NCI-H2196 treated with DMSO at 0.1 percent for 48 hours (cell line): ENCODE results near the gene ZGPAT.
A peak's percentile ranks its signal among the peaks of the same experiment; 100 is the strongest.

Source experiments
- DNase-seq: peaks from one replicate; lab custom pipeline; 2025; ENCODE audit not compliant: unreplicated experiment; lab: John Stamatoyannopoulos, UW

The ZGPAT gene

DNA sequence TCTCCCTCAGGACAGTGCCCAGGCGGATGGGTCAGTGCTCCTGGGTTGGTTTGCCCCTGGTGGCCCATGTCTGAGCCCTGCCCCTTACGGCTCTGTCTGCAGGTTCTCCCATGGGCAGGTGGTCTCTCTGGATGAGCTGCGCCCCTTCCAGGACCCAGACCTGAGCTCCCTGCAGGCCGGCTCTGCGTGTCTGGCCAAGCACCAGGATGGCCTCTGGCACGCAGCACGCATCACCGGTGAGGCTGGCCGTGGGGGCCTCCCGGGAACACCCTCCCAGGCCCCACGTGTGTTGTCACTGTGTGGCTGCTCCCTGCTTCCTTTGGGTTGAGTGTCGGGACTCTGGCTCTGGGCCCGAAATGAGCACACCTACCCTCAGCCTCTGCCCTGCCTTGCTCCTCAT lies 25.3 kb downstream of the ZGPAT start:
- DNase-seq: no peak

DNA sequence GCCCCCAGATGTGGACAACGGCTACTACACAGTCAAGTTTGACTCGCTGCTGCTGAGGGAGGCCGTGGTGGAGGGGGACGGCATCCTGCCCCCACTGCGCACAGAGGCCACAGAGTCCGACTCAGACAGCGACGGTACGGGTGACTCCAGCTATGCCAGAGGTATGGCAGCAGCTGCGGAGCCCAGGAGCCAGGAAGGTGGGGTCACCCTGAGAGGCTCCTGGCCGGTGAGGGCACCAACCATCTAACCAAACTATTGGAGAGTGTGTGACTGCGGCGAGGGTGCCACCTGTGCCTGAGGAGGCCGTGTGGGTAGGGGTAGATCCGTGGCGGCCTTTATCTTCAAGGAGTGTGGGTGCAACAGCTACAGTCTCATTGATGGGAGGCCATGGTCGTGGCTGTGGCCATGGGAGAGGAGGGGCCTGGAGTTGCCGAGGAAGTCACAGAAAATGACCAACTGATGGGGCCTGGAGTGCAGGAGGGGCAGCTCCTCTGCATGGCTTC lies 25.8 kb downstream of the ZGPAT start:
- no peak for DNase-seq

DNA sequence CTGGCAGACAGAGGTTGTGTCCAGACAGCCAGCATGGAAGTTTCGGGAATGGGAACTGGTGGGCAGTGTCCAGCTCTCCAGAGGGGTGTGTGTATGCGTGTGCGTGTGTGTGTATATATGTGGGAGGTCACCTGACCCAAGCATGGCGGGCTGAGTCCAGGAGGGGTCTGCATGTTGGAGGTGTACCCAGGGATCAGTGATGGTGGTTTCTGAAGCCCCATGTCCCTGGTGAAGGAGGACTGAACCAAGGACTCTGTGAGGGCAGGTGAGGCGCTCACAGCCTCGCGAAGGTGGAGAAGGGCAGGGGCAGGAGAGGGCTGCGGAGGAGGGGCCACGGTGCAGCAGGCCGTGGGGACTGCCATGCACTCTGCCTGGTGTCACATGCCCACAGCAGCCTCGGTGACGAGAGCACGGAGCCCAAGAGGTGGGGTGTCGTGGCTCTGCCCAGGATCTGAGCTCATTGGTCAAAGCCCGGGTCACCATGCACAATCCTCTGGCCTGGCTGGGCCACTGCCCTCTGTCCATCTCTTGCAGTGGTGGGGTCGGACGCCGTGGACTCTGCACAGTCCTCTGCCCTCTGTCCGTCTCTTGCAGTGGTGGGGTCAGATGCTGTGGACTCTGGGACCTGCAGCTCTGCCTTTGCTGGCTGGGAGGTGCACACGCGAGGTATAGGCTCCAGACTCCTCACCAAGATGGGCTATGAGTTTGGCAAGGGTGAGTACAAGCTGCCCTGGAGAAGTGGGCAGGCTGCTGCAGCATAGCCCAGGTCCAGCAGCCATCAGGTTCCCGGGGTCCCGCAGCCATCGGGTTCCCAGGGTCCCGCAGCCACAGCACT lies 26.5 kb downstream of the ZGPAT start:
- no peak for DNase-seq

DNA sequence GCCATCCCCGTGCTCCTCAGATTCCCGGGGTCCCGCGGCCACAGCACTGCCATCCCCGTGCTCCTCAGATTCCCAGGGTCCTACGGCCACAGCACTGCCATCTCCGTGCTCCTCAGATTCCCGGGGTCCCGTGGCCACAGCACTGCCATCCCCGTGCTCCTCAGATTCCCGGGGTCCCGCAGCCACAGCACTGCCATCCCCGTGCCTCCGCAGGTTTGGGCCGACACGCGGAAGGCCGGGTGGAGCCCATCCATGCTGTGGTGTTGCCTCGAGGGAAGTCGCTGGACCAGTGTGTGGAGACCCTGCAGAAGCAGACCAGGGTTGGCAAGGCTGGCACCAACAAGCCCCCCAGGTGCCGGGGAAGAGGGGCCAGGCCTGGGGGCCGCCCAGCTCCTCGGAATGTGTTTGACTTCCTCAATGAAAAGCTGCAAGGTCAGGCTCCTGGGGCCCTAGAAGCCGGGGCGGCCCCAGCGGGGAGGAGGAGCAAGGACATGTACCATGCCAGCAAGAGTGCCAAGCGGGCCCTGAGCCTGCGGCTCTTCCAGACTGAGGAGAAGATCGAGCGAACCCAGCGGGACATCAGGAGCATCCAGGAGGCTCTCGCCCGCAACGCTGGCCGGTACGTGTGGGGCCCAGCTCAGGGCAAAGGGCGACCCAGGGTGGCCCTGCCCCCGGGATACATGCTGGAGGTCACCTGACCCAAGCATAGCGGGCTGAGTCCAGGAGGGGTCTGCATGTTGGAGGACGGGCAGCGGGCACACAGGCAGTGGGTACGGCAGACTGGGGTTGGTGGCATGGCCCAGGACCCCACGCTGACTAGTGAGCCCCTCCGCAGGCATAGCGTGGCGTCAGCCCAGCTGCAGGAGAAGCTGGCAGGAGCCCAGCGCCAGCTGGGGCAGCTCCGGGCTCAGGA lies 27.4 kb downstream of the ZGPAT start:
- no peak for DNase-seq

DNA sequence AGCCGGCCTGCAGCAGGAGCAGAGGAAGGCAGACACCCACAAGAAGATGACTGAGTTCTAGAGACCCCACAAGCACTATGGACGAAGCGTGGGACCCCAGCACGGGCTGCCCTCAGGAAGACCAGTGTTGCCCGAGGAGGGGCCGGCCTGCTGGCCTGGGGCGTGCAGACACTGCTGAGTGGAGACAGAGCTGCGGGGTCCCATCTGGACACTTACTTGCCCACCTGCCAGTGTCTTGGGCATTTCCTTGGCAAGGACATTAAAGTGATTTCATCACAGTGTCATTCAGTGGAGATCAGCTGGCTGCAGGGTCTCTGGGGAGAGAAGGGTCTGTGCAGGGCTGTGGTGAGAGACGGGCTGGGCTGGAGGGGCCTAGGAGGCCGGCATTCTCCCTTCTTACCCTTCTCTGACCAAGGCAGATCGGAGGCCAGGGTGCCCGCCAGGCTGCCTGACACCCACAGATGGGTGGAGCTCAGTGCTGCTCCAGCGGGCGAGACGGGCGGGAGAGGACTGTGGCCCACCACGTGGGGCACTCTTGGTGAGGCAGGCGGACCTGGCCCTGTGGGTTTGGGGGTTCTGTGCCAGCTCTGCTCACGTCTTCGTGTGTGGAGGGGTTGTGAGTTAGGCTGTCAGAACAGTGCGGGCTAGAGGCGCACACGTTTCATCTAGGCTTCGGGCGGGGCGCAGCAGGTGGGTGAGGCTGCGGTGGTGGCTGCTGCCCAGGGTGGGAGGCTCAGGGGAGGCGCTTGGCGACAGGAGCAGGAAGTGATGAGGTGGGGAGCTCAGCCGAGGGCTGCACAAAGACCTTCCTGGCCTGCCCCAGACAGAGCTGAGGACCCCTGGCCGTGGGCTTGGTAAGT lies 28.2 kb downstream of the ZGPAT start, which contains the start of gene LIME1:
Gene LIME1, plus strand, starts transcription at position 806 of the 860 bp plus-strand sequence. CDS start 886 bp downstream, outside the sequence.
- no peak for DNase-seq

DNA sequence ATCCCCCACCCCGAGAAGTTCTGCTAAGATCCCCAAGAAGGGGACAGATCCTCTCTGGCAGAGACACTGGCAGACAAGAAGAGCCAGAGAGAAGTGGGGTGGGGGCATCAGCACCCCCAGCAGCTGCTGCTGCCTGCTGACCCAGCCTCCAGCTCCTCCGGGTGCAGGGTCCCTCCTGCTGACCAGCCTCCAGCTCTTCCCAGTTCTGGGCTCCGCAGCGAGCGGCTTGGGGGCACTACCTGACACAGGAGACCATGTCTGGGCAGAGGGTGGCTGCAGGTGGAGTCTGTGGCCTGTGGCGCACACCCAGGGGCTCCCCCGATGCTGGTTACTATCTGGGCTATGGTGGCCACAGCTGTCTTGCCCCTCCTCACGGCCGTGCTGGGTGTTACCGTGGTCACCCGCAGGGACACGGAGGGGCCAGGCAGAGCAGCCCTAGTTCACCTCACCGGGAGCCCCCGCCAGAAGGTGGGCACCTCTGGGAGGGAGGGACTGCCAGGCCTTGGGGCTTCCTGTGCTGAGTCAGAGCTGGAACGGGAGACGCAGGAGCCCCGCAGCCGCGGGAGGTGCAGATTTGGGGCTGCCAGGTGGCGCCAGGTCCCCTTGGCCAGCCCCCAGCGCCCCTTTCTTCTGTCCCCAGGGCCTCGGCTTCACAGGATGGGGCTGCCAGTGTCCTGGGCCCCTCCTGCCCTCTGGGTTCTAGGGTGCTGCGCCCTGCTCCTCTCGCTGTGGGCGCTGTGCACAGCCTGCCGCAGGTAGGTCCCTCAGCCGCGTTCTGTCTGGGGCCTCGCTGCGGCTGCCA lies 29.3 kb downstream of the ZGPAT start:
- DNase-seq: no peak

DNA sequence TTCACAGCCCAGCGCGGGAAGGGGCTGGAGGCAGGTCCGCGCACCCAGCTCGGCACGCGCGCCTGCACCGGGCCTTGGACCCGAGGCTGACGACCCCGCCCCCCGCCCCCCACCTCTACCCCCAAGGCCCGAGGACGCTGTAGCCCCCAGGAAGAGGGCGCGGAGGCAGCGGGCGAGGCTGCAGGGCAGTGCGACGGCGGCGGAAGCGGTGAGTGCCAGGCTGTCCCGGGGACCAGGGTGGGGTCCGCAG lies 29.8 kb downstream of the ZGPAT start:
- no peak for DNase-seq

DNA sequence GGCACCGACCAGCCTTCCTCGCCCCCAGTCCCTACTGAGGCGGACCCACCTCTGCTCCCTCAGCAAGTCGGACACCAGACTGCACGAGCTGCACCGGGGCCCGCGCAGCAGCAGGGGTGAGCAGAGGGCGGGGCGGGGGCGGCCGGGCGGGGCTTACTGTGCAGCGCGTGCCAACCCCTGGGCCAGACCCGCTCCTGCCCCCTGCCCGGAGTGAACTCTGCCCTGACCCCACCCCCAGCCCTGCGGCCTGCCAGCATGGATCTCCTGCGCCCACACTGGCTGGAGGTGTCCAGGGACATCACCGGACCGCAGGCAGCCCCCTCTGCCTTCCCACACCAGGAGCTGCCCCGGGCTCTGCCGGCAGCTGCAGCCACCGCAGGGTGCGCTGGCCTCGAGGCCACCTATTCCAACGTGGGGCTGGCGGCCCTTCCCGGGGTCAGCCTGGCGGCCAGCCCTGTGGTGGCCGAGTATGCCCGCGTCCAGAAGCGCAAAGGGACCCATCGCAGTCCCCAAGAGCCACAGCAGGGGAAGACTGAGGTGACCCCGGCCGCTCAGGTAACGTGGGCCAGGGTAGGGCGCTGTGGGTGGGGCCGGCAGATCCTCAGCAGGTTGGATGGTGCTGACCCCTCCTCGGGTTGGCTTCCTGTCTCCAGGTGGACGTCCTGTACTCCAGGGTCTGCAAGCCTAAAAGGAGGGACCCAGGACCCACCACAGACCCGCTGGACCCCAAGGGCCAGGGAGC lies 30.3 kb downstream of the ZGPAT start:
- DNase-seq: no peak

DNA sequence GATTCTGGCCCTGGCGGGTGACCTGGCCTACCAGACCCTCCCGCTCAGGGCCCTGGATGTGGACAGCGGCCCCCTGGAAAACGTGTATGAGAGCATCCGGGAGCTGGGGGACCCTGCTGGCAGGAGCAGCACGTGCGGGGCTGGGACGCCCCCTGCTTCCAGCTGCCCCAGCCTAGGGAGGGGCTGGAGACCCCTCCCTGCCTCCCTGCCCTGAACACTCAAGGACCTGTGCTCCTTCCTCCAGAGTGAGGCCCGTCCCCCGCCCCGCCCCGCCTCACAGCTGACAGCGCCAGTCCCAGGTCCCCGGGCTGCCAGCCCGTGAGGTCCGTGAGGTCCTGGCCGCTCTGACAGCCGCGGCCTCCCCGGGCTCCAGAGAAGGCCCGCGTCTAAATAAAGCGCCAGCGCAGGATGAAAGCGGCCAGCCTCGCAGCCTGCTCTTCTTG lies 30.9 kb downstream of the ZGPAT start:
- no peak for DNase-seq

DNA sequence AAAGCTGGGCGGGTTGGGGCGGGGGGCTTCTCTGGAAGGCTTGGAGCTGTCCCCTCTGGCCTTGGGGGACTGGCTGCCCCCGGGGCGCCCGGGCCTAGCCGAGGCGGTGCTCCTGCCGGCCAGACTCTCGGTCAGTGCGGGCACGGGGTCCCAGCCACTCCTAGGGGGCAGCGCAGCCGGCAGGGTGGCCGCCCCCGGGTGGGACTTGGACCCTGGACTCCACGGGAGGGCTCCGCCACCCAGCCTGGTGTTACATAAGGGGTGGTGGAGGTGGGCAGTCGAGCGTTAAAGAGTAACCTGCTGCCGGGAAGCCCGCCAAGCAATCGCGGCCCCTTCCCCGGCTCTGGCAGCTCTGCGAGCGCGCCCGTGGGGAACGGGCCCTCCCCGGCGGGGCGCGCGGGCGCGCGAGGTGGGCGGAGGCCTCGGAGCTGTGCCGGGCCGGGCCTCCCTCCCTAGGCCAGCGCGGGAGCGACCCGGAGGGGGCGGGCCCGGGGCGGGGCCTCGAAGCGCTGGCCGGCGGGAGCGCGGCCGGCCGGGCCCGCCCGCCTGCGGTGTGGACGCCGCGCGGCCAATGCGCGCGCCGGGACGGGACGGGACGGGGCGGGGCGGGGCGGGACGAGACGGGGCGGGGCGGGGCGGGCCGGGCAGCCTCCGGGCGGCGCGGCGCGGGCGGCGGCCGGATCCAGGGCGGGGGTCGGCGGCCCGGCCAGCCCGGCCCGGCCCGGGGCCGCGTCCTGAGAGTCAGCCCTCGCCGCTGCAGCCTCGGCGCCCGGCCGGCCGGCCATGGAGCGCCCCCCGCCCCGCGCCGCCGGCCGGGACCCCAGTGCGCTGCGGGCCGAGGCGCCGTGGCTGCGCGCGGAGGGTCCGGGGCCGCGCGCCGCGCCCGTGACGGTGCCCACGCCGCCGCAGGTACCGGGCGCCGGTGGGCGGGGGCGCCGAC lies 31.6 kb downstream of the ZGPAT start, which contains the start of gene SLC2A4RG:
Gene SLC2A4RG, plus strand, starts transcription at position 647 of the 940 bp plus-strand sequence. Its CDS starts 137 bp downstream, at position 784.
- peak; percentile 43 for DNase-seq

DNA sequence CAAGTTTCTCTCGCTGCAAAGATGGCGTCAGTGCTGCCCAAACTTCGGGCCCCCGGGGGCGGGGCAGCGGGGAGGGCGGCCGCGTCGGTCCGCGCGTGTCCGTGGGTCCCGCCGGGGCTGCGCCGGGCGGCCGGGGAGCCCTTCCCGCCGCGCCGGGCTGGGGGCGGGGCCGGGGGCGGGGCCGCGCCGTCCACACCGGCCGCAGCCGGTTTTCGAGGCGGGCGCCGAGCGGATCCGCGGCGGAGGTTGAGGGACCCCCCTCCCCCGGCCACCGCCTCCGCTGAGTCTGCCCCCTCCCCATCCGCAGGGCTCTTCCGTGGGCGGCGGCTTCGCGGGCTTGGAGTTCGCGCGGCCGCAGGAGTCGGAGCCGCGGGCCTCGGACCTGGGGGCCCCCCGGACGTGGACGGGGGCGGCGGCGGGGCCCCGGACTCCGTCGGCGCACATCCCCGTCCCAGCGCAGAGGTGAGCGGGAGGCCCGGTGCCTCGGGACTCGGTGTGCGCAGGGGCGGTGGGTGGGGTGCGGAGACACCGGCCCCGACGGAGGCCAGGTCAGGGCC lies 32.3 kb downstream of the ZGPAT start:
- peak; percentile 11 for DNase-seq

DNA sequence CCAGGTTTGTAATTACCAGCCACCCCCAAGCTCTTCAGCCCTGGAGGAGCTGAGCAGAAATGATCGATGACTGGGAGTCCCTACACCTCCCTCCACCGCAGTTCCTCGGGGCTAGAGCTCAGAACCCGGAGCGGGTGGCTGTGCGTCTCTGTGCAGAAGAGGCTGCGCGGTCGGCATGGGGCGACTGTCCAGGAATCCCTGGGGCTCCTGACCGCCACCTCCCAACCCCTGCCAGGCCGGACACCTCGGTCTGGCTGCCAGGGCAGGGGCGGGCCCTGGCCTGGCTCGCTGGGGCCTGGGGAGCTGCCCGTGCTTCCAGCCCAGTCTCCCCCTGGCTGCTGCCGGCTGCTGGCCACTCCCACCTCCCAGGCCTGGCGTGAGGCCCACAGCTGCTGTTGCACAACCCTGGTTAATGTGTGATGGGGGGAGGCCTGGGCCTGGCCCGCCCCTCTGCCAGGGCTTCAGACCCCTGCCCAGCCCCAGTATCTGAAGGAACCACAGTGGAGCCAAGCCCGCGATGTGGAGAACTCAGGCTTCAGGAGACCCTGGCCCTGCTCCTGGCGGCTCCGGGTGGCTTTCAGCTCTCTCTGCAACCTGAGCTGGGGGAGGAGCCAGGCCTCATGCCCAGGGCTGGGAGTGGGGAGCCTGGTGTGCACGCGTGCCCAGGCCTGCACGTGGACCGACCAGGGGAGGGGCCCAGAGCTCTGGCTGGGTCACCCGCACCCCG lies 33.0 kb downstream of the ZGPAT start:
- DNase-seq: peak; percentile 85

DNA sequence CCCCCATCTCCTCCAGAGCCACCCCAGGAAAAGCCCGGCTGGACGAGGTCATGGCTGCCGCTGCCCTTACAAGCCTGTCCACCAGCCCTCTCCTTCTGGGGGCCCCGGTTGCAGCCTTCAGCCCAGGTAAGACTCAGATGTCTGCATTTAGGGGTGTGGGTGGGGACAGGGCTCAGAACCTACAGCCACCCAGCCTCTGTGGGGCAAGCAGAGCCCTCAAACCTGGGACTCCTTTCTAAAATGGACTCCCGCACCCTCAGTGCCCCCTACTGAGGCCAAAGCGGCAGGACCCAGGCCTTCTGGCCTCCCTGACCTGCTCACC lies 33.5 kb downstream of the ZGPAT start:
- DNase-seq: no peak

DNA sequence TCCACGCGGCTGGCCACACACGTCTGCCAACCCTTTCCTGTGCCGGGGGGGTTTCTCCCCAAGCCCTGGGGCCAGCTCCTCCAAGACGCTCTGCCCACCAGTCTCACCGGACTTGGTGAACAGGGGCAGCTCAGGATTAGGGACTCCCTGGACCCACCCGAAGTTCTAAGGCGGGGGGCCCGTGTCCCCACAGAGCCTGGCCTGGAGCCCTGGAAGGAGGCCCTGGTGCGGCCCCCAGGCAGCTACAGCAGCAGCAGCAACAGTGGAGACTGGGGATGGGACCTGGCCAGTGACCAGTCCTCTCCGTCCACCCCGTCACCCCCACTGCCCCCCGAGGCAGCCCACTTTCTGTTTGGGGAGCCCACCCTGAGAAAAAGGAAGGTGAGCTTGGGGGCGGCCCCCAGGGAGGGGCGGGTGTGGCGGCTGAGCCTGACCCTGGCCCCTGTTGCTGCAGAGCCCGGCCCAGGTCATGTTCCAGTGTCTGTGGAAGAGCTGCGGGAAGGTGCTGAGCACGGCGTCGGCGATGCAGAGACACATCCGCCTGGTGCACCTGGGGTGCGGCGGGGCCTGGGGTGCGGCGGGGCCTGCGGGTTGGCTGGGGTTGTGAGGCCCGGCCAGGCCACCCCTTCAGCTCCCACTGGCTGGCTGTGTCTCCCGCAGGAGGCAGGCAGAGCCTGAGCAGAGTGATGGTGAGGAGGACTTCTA lies 34.0 kb downstream of the ZGPAT start:
- DNase-seq: no peak

DNA sequence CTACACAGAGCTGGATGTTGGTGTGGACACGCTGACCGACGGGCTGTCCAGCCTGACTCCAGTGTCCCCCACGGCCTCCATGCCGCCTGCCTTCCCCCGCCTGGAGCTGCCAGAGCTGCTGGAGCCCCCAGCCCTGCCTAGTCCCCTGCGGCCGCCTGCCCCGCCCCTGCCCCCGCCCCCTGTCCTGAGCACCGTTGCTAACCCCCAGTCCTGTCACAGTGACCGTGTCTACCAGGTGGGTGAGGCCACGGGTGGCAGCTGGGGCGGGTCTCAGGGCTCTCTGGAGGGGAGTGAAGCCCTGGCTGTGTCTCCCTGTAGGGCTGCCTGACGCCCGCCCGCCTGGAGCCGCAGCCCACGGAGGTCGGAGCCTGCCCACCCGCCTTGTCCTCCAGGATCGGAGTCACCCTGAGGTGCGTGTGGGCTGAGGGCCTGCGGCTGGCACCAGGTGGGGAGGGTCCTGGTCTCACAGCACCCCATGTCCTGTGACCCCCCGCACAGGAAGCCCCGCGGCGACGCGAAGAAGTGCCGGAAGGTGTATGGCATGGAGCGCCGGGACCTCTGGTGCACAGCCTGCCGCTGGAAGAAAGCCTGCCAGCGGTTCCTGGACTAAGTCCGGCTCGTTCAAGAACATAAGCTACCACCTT lies 34.7 kb downstream of the ZGPAT start:
- DNase-seq: no peak

DNA sequence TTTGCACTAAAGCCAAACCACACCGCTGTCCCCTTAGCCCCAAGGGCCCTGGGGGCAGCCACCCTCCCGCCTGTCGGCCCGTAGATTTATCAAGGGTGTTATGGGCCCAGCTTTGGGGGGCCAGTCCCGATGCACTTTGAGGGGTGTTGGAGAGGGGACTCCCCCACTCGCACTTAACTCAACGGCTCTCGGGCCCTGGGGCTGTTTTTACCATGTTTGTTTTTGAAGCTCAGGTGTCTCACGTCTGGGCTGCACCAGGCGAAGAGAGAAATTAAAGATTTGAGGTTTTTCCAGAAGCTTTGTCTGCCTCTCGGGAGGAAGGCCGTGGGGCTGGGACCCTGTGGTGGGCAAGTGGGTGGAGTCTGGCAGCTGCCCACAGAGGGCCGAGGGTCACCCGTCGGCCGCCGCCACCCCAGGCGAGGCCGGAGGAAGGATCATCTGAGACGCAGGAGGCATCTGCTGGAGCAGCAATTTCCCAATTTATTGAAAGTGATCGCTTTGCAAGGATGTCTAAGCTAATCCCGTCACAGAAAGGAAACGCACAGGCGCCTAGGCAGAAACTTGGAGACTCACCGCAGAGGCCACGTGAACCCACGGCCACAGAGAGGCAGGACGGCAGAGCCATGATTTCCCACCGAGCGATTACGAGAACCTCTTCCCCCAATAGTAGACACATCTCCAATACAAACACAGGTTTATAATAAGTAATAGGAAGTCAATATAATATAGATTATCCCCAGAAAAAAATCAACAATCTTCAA lies 35.6 kb downstream of the ZGPAT start:
- DNase-seq: no peak
